Gastroesophageal sphincter (tissue), 4 donors: ENCODE data around the gene SHBG. TPM values are rescaled to one million over a fixed set of nuclear protein-coding genes. Genes with fewer than 3 reads are reported as not detected.
"Not testable (repeated sequence)": the region's sequence is repeated elsewhere in the genome, so short reads cannot be mapped to it uniquely, and the experiment has no call there.

Experiments used
- ATAC-seq: fragments of 150-250 bp; one replicate; pipeline ENCODE4 v1.9.1; 2016; ENCODE audit warnings: mild to moderate bottlenecking, moderate library complexity
- H3K27ac ChIP-seq, 4 donors: fragments of 200-600 bp; sonication (generic) in 3 of 4; 1 replicate in 3 of 4; 2 replicates in 1 of 4; pipeline ENCODE4 v1.5.1; 2016 to 2019
- H3K27me3 ChIP-seq: fragments of 200-600 bp; sonication (generic); one replicate; pipeline ENCODE4 v1.5.1; 2019
- H3K36me3 ChIP-seq, 2 donors: fragments of 200-600 bp; sonication (generic); one replicate each; pipeline ENCODE4 v1.5.1; 2019; ENCODE audit warnings: control low read depth in 1 of 2
- H3K4me1 ChIP-seq, 3 donors: fragments of 200-600 bp; sonication (generic); 1 replicate in 2 of 3; 2 replicates in 1 of 3; pipeline ENCODE4 v1.5.1; 2016 to 2019; ENCODE audit warnings: control low read depth in 2 of 3
- H3K4me3 ChIP-seq, 2 donors: fragments of 200-600 bp; sonication (generic); one replicate each; pipeline ENCODE4 v1.5.1; 2019; ENCODE audit warnings: mild to moderate bottlenecking in 1 of 2, moderate library complexity in 1 of 2
- H3K9me3 ChIP-seq, 3 donors: fragments of 200-600 bp; sonication (generic); one replicate each; pipeline ENCODE4 v1.5.1; 2017 to 2019; ENCODE audit warnings: control low read depth in 2 of 3
- CTCF ChIP-seq, 4 experiments: fragments of 200-600 bp in 2 of 4; fragments of 450-650 bp in 2 of 4; sonication (generic) in 1 of 4; IDR thresholded peaks; one replicate each; pipeline ENCODE4 v1.5.1; 2017 to 2019; ENCODE audit warnings: antibody characterized with exemption in 4 of 4, mild to moderate bottlenecking in 2 of 4, moderate library complexity in 2 of 4
- EP300 ChIP-seq: sonication (generic); formaldehyde crosslinking; IDR thresholded peaks from one replicate; pipeline ENCODE4 v1.6.1; 2017; ENCODE audit warnings: antibody characterized with exemption, mild to moderate bottlenecking
- POLR2A ChIP-seq, 2 donors: fragments of 450-650 bp; IDR thresholded peaks; one replicate each; pipeline ENCODE4 v1.6.1; 2017; ENCODE audit warnings: antibody characterized with exemption in 2 of 2, mild to moderate bottlenecking in 2 of 2, moderate library complexity in 1 of 2
- POLR2AphosphoS5 ChIP-seq: sonication (generic); formaldehyde crosslinking; IDR thresholded peaks from one replicate; pipeline ENCODE4 v1.6.1; 2017; ENCODE audit warnings: antibody characterized with exemption
- WGBS, 2 donors: methylation state at CpG; one replicate each; pipeline ENCODE4 v1.1.5; 2018; ENCODE audit warnings: low coverage in 1 of 2; 5-methylcytosine and 5-hydroxymethylcytosine counted together
- total RNA-seq, 4 donors: library from RNA; depleted of rRNA; stranded (reverse); fragments of >200 nt; gene quantifications; one replicate each; pipeline ENCODE4 v1.1.0, GENCODE V29; 2016

The SHBG gene
- total RNA-seq, 4 donors from 2014 or later, result 0.40 to 3.0 TPM; not detected in 2

GRCh38 chr17:7633093-7633492 lies 3.2 kb downstream of the SHBG start:
- Histone ChIP-seq H3K9me3 (no peaks in the 10 kb centered on the region), H3K27ac (no peak overlapping the region), H3K4me3 (no peak overlapping the region), H3K27me3 (no peaks in the 10 kb centered on the region), H3K4me1 (peaks cover 0 to 4% (median 1%) of the 10 kb centered on the region in 3 donors), H3K36me3 (no peaks in the 10 kb centered on the region)
- TF ChIP-seq POLR2AphosphoS5 (no peak), EP300 (no peak), CTCF (IDR thresholded peaks at IDR 0.05) (no peak), POLR2A (IDR thresholded peaks at IDR 0.05) (no peak)
- no peak for ATAC-seq
- 80 to 83% methylated on average over 1 of the region's 2 CpGs for WGBS, 2 donors

GRCh38 chr17:7634384-7634783 lies 4.4 kb downstream of the SHBG start:
- Histone ChIP-seq H3K9me3 (no peaks in the 10 kb centered on the region), H3K4me1 (no peaks in the 10 kb centered on the region), H3K27me3 (no peaks in the 10 kb centered on the region), H3K36me3 (no peaks in the 10 kb centered on the region), H3K4me3 (no peak overlapping the region), H3K27ac (no peak overlapping the region)
- WGBS, 2 donors, result 7 to 13% methylated on average over 3 to 4 of the region's 5 CpGs
- TF ChIP-seq POLR2A (IDR thresholded peaks at IDR 0.05) (no peak), CTCF (IDR thresholded peaks at IDR 0.05) (peak in 2 of 4 experiments; percentile 39 to 52), EP300 (no peak)
- peak; percentile 53 for ATAC-seq

GRCh38 chr17:7636163-7636562 lies 6.2 kb downstream of the SHBG start:
- WGBS, 2 donors, result 50 to 67% methylated on average over 2 to 5 of the region's 5 CpGs
- Histone ChIP-seq H3K4me1 (no peaks in the 10 kb centered on the region), H3K9me3 (no peaks in the 10 kb centered on the region), H3K27me3 (no peaks in the 10 kb centered on the region), H3K27ac (no peak overlapping the region), H3K4me3 (no peak overlapping the region), H3K36me3 (no peaks in the 10 kb centered on the region)
- TF ChIP-seq EP300 (no peak), CTCF (IDR thresholded peaks at IDR 0.05) (no peak), POLR2A (IDR thresholded peaks at IDR 0.05) (no peak), POLR2AphosphoS5 (no peak)
- no peak for ATAC-seq

GRCh38 chr17:7640783-7641182 lies 10.8 kb downstream of the SHBG start:
- no peak for ATAC-seq
- TF ChIP-seq CTCF (IDR thresholded peaks at IDR 0.05), result no peak
- H3K4me1 ChIP-seq, result no peaks in the 10 kb centered on the region
- H3K27ac ChIP-seq, result no peak overlapping the region
- no peak overlapping the region for H3K4me3 ChIP-seq
- 80% methylated on average over 1 of the region's 26 CpGs; no CpG with 5 or more reads in 1 of the 2 donors for WGBS, 2 donors
- H3K9me3 ChIP-seq, result no peaks in the 10 kb centered on the region
- H3K36me3 ChIP-seq, result no peaks in the 10 kb centered on the region
- peaks cover 12% of the 10 kb centered on the region for H3K27me3 ChIP-seq

- not testable (repeated sequence) for ATAC-seq, H3K27ac ChIP-seq, H3K9me3 ChIP-seq, H3K36me3 ChIP-seq, H3K4me3 ChIP-seq, H3K4me1 ChIP-seq
- H3K27me3 ChIP-seq, result peaks cover 12% of the 10 kb centered on the region
- WGBS, 2 donors, result 66 to 69% methylated on average over 4 to 6 of the region's 7 CpGs
Observed at GRCh38 chr17:7641635-7642034, 11.7 kb downstream of the SHBG start.

GRCh38 chr17:7644775-7645174 lies 14.8 kb downstream of the SHBG start:
- Histone ChIP-seq H3K9me3 (no peaks in the 10 kb centered on the region), H3K36me3 (no peaks in the 10 kb centered on the region), H3K4me3 (no peak overlapping the region), H3K27me3 (peaks cover 32% of the 10 kb centered on the region), H3K27ac (no peak overlapping the region), H3K4me1 (no peaks in the 10 kb centered on the region)
- WGBS, 2 donors, result 80% methylated on average over 1 of the region's 4 CpGs; no CpG with 5 or more reads in 1 of the 2 donors
- TF ChIP-seq POLR2A (IDR thresholded peaks at IDR 0.05) (no peak), CTCF (IDR thresholded peaks at IDR 0.05) (no peak), EP300 (no peak), POLR2AphosphoS5 (no peak)
- ATAC-seq, result no peak
